Measurements from ENCODE around the gene FUOM. TPM values are rescaled to one million over a fixed set of nuclear protein-coding genes. Genes with fewer than 3 reads are reported as not detected.

FUOM gene
- total and polyA plus RNA-seq, 2 of the 8 experiments (the other 6 are each of a cell fraction or from before 2014, with no cell fraction given), result 22.0 to 30.4 TPM

- no peak for TF ChIP-seq KDM4A (IDR thresholded peaks at IDR 0.05; ENCODE audit: low read depth, low read length, severe bottlenecking)
- TF ChIP-seq TEAD4 (IDR thresholded peaks at IDR 0.05; ENCODE audit: low read depth, low read length), result no peak
- no peak for TF ChIP-seq RNF2 (IDR thresholded peaks at IDR 0.05; ENCODE audit: borderline replicate concordance, low read depth, low read length, missing control alignments, poor library complexity, severe bottlenecking)
- no peak for TF ChIP-seq USF2 (IDR thresholded peaks at IDR 0.05; ENCODE audit: low read length)
- no peak for TF ChIP-seq KDM1A (IDR thresholded peaks at IDR 0.05; ENCODE audit: borderline replicate concordance, low read length)
- TF ChIP-seq CHD2 (IDR thresholded peaks at IDR 0.05; ENCODE audit: low read length), result no peak
- no peak for TF ChIP-seq ZNF274 (IDR thresholded peaks at IDR 0.05; ENCODE audit: borderline replicate concordance, extremely low read depth, low read length)
- TF ChIP-seq GTF2F1 (IDR thresholded peaks at IDR 0.05; ENCODE audit: borderline replicate concordance, low read depth, low read length), result no peak
- no peak for TF ChIP-seq EP300 (IDR thresholded peaks at IDR 0.05; ENCODE audit: borderline replicate concordance in 1 of 2, low read depth in 2 of 2, low read length in 2 of 2)
Measured at GRCh38 chr10:133339708-133340380, 18.0 kb downstream of the FUOM start (continued).
